ENCODE results near the gene BNC1. TPM values are rescaled to one million over a fixed set of nuclear protein-coding genes. Genes with fewer than 3 reads are reported as not detected.

Gene BNC1
- total and polyA plus RNA-seq, 2 donors (not counting 1 experiment from before 2014, with no cell fraction given): not detected

- 6% methylated on average over 70 of the region's 70 CpGs for WGBS (ENCODE audit: insufficient coverage)
- no peaks in the 10 kb centered on the region for H3K36me3 ChIP-seq (replicated peaks in 1 of 2; ENCODE audit: control extremely low read depth in 1 of 2, control insufficient read depth in 1 of 2, extremely low read depth in 1 of 2, insufficient read depth in 2 of 2, low read length in 1 of 2)
- peaks cover 6 to 13% of the 10 kb centered on the region in 2 donors for H3K4me1 ChIP-seq (ENCODE audit: control insufficient read depth in 2 of 2, insufficient read depth in 2 of 2, low read length in 2 of 2)
- H3K9me3 Mint-ChIP-seq (ENCODE audit: insufficient read depth): no peaks in the 10 kb centered on the region
- peaks cover 0 to 35% (median 26%) of the 10 kb centered on the region in 4 experiments for H3K27me3 ChIP-seq (replicated peaks in 1 of 4; ENCODE audit: control extremely low read depth in 1 of 4, control insufficient read depth in 3 of 4, insufficient read depth in 4 of 4, low read length in 3 of 4)
- ChIA-PET CTCF (no interaction called here), POLR2A (no interaction called here)
- peaks cover 11% of the 10 kb centered on the region for H3K4me1 Mint-ChIP-seq
- TF ChIP-seq EZH2 (IDR thresholded peaks at IDR 0.05; ENCODE audit: borderline replicate concordance, insufficient read depth, low read depth, low read length, poor library complexity, severe bottlenecking) (no peak), CTCF (IDR thresholded peaks at IDR 0.05) (no peak)
- intact Hi-C loops (cut with micrococcal nuclease): no loop called here
- ATAC-seq (ENCODE audit: low read depth) (no peak), DNase-seq (no peak)
- peak overlapping the region; percentile 37 for H3K4me3 Mint-ChIP-seq
- H3K27me3 Mint-ChIP-seq: peaks cover 64% of the 10 kb centered on the region
- peak overlapping the region; percentile 62 for H3K4me2 ChIP-seq (replicated peaks; ENCODE audit: low read depth, low read length, poor library complexity, severe bottlenecking)
- H2AFZ ChIP-seq (ENCODE audit: insufficient read depth, low read depth, low read length, poor library complexity, severe bottlenecking): peak overlapping the region; percentile 33
- H3K27ac ChIP-seq (ENCODE audit: low read length in 2 of 2): no peak overlapping the region
- no peak overlapping the region for H3K9ac ChIP-seq (ENCODE audit: low read length)
- H3K79me2 ChIP-seq (ENCODE audit: control insufficient read depth, insufficient read depth, low read length): no peaks in the 10 kb centered on the region
- H3K27ac Mint-ChIP-seq: no peak overlapping the region
- peaks cover 0 to 6% (median 0%) of the 10 kb centered on the region in 3 donors for H3K9me3 ChIP-seq (ENCODE audit: control extremely low read depth in 1 of 3, control insufficient read depth in 2 of 3, insufficient read depth in 1 of 3, low read length in 2 of 3)
- H4K20me1 ChIP-seq (ENCODE audit: control insufficient read depth, insufficient read depth, low read length, poor library complexity, severe bottlenecking): no peaks in the 10 kb centered on the region
- H3K4me3 ChIP-seq (ENCODE audit: control extremely low read depth in 1 of 5, extremely low read depth in 1 of 5, insufficient read depth in 1 of 5, low read depth in 2 of 5, low read length in 4 of 5): no peak overlapping the region
Observed at GRCh38 chr15:83283138-83283812, 1.2 kb downstream of the BNC1 start.

GRCh38 chr15:83282776-83283137 is 1.7 kb downstream of the BNC1 start:
- TF ChIP-seq CTCF (IDR thresholded peaks at IDR 0.05) (no peak), EZH2 (IDR thresholded peaks at IDR 0.05; ENCODE audit: borderline replicate concordance, insufficient read depth, low read depth, low read length, poor library complexity, severe bottlenecking) (no peak)
- no peak overlapping the region for H3K4me3 ChIP-seq (ENCODE audit: control extremely low read depth in 1 of 5, extremely low read depth in 1 of 5, insufficient read depth in 1 of 5, low read depth in 2 of 5, low read length in 4 of 5)
- H3K4me2 ChIP-seq (replicated peaks; ENCODE audit: low read depth, low read length, poor library complexity, severe bottlenecking): peak overlapping the region; percentile 62
- Mint-ChIP-seq H3K9me3 (ENCODE audit: insufficient read depth) (no peaks in the 10 kb centered on the region), H3K27me3 (peaks cover 67% of the 10 kb centered on the region), H3K4me1 (peaks cover 11% of the 10 kb centered on the region), H3K4me3 (no peak overlapping the region), H3K27ac (no peak overlapping the region)
- ATAC-seq (ENCODE audit: low read depth) (no peak), DNase-seq (no peak)
- no peak overlapping the region for H3K9ac ChIP-seq (ENCODE audit: low read length)
- peaks cover 0 to 6% (median 0%) of the 10 kb centered on the region in 3 donors for H3K9me3 ChIP-seq (ENCODE audit: control extremely low read depth in 1 of 3, control insufficient read depth in 2 of 3, insufficient read depth in 1 of 3, low read length in 2 of 3)
- H3K79me2 ChIP-seq (ENCODE audit: control insufficient read depth, insufficient read depth, low read length): no peaks in the 10 kb centered on the region
- peaks cover 6 to 13% of the 10 kb centered on the region in 2 donors for H3K4me1 ChIP-seq (ENCODE audit: control insufficient read depth in 2 of 2, insufficient read depth in 2 of 2, low read length in 2 of 2)
- ChIA-PET POLR2A (no interaction called here), CTCF (no interaction called here)
- peak overlapping the region; percentile 33 for H2AFZ ChIP-seq (ENCODE audit: insufficient read depth, low read depth, low read length, poor library complexity, severe bottlenecking)
- intact Hi-C loops (cut with micrococcal nuclease): no loop called here
- no peaks in the 10 kb centered on the region for H4K20me1 ChIP-seq (ENCODE audit: control insufficient read depth, insufficient read depth, low read length, poor library complexity, severe bottlenecking)
- 10% methylated on average over 9 of the region's 10 CpGs for WGBS (ENCODE audit: insufficient coverage)
- no peak overlapping the region for H3K27ac ChIP-seq (ENCODE audit: low read length in 2 of 2)
- H3K27me3 ChIP-seq (replicated peaks in 1 of 4; ENCODE audit: control extremely low read depth in 1 of 4, control insufficient read depth in 3 of 4, insufficient read depth in 4 of 4, low read length in 3 of 4): peaks cover 0 to 35% (median 28%) of the 10 kb centered on the region in 4 experiments
- H3K36me3 ChIP-seq (replicated peaks in 1 of 2; ENCODE audit: control extremely low read depth in 1 of 2, control insufficient read depth in 1 of 2, extremely low read depth in 1 of 2, insufficient read depth in 2 of 2, low read length in 1 of 2): no peaks in the 10 kb centered on the region
